ENCODE data around the gene RDM1. TPM values are rescaled to one million over a fixed set of nuclear protein-coding genes. Genes with fewer than 3 reads are reported as not detected.

RDM1 gene
- total and polyA plus RNA-seq, 2 of the 4 experiments (the other 2 are of a cell fraction) = 0.18 TPM; not detected in 1

DNA sequence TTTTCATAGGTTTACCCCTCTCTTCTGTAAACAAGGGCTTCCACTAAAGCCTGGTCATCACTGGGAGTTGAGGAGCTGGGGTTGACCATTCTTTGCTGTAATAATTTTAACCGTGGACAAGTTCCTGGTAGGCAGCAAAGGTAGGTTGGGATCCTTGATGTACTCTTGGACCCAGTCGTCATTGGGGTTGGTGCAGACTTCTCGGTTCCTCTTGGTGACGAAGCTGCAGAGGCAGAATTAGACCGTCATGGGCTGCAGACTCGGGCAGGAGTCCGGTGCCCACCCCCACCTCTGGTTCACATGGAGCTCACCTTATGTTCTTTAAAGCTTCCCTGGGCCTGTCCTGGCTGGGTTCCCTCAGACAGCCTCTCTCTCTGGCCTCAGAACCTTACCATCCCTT lies 46.9 kb upstream of the RDM1 start:
- H3K36me3 ChIP-seq (ENCODE audit: control insufficient read depth, insufficient read depth, low read length) = no peaks in the 10 kb centered on the region
- no peak overlapping the region for H3K4ac ChIP-seq (ENCODE audit: low read depth, low read length)
- dilution Hi-C loops (cut with HindIII; ENCODE audit: low sequenced_read_pairs, unreplicated experiment) (no loop called here), intact Hi-C loops (cut with micrococcal nuclease) (no loop called here), in situ Hi-C loops (cut with MboI; ENCODE audit: low sequenced_read_pairs) (no loop called here)
- no peak overlapping the region for H3K27ac ChIP-seq (ENCODE audit: insufficient read depth, low read length)
- H2AFZ ChIP-seq (replicated peaks; ENCODE audit: low read length, poor library complexity) = no peak overlapping the region
- ATAC-seq (ENCODE audit: low read depth) (no peak), DNase-seq (no peak)
- ChIA-PET CTCF (interaction anchor here (0.9 to 1.0 kb wide), 2 partner anchors 95 to 169 kb away, joined by 3 to 7 read pairs; no protein-coding TSS in a partner anchor), POLR2A (ENCODE audit: unreplicated experiment) (no interaction called here)
- H3K56ac ChIP-seq (ENCODE audit: extremely low read depth, insufficient read depth, low read length) = no peak overlapping the region
- no TSS peak for BruUV-seq (replicated peaks)
- H2AK5ac ChIP-seq (ENCODE audit: low read depth, low read length) = no peak overlapping the region
- no peak overlapping the region for H2BK120ac ChIP-seq (ENCODE audit: low read depth, low read length)
- H3K23ac ChIP-seq (ENCODE audit: low read depth, low read length) = no peak overlapping the region
- no peak overlapping the region for H3K14ac ChIP-seq (replicated peaks; ENCODE audit: low read depth, low read length)
- no peak overlapping the region for H2BK15ac ChIP-seq (ENCODE audit: low read depth, low read length)
- no peak overlapping the region for H4K91ac ChIP-seq (ENCODE audit: insufficient read depth, low read depth, low read length)
- H3K79me1 ChIP-seq (ENCODE audit: low read depth in 1 of 2, low read length in 2 of 2) = no peaks in the 10 kb centered on the region
- H3K18ac ChIP-seq (ENCODE audit: low read depth, low read length) = no peak overlapping the region
- no peak overlapping the region for H4K5ac ChIP-seq (ENCODE audit: low read depth, low read length)
- H2AK9ac ChIP-seq (replicated peaks; ENCODE audit: low read depth, low read length, poor library complexity) = no peak overlapping the region
- TF ChIP-seq POLR2A (IDR thresholded peaks at IDR 0.05; ENCODE audit: low read depth, low read length) (no peak), MXI1 (IDR thresholded peaks at IDR 0.05; ENCODE audit: borderline replicate concordance, low read depth, low read length) (no peak), RCOR1 (IDR thresholded peaks at IDR 0.05; ENCODE audit: insufficient replicate concordance, low read length) (no peak), BHLHE40 (IDR thresholded peaks at IDR 0.05; ENCODE audit: low read depth, low read length) (no peak), RAD21 (IDR thresholded peaks at IDR 0.05; ENCODE audit: low read length) (no peak), CEBPB (IDR thresholded peaks at IDR 0.05; ENCODE audit: low read depth, low read length) (no peak), FOS (IDR thresholded peaks at IDR 0.05; ENCODE audit: low read depth, low read length) (no peak), CHD1 (IDR thresholded peaks at IDR 0.05; ENCODE audit: low read depth, low read length) (no peak), MAFK (IDR thresholded peaks at IDR 0.05; ENCODE audit: low read depth, low read length) (no peak)
- TF ChIP-seq, protein P1, sequence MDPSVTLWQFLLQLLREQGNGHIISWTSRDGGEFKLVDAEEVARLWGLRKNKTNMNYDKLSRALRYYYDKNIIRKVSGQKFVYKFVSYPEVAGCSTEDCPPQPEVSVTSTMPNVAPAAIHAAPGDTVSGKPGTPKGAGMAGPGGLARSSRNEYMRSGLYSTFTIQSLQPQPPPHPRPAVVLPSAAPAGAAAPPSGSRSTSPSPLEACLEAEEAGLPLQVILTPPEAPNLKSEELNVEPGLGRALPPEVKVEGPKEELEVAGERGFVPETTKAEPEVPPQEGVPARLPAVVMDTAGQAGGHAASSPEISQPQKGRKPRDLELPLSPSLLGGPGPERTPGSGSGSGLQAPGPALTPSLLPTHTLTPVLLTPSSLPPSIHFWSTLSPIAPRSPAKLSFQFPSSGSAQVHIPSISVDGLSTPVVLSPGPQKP (IDR thresholded peaks at IDR 0.05; ENCODE audit: borderline replicate concordance, low read depth, low read length) = no peak
- TF ChIP-seq, protein P2, sequence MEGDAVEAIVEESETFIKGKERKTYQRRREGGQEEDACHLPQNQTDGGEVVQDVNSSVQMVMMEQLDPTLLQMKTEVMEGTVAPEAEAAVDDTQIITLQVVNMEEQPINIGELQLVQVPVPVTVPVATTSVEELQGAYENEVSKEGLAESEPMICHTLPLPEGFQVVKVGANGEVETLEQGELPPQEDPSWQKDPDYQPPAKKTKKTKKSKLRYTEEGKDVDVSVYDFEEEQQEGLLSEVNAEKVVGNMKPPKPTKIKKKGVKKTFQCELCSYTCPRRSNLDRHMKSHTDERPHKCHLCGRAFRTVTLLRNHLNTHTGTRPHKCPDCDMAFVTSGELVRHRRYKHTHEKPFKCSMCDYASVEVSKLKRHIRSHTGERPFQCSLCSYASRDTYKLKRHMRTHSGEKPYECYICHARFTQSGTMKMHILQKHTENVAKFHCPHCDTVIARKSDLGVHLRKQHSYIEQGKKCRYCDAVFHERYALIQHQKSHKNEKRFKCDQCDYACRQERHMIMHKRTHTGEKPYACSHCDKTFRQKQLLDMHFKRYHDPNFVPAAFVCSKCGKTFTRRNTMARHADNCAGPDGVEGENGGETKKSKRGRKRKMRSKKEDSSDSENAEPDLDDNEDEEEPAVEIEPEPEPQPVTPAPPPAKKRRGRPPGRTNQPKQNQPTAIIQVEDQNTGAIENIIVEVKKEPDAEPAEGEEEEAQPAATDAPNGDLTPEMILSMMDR (conservative IDR thresholded peaks at IDR 0.05; ENCODE audit: low read depth, low read length) = no peak
- 87% methylated on average over 6 of the region's 7 CpGs; no CpG with 5 or more reads in 1 of the 2 experiments for WGBS, 2 experiments (ENCODE audit: extremely low coverage in 2 of 2, insufficient read length in 1 of 2)
- no peaks in the 10 kb centered on the region for H4K20me1 ChIP-seq (ENCODE audit: insufficient read depth, low read length)
- no peak overlapping the region for H4K8ac ChIP-seq (ENCODE audit: low read depth in 2 of 2, low read length in 2 of 2)
- no peaks in the 10 kb centered on the region for H3K9me3 ChIP-seq (ENCODE audit: control insufficient read depth, insufficient read depth, low read length)
- H2BK5ac ChIP-seq (ENCODE audit: low read depth, low read length, poor library complexity, severe bottlenecking) = no peak overlapping the region
- H3K27me3 ChIP-seq (ENCODE audit: control insufficient read depth, insufficient read depth, low read length) = no peaks in the 10 kb centered on the region; the same call in 1 of the 2 replicates
- H3K4me3 ChIP-seq (ENCODE audit: insufficient read depth, low read depth, low read length) = no peak overlapping the region
- H3K9me1 ChIP-seq (ENCODE audit: insufficient read depth, low read length) = no peaks in the 10 kb centered on the region; the same call in 1 of the 2 replicates
- H3K9ac ChIP-seq (ENCODE audit: low read depth, low read length) = no peak overlapping the region
- H2BK20ac ChIP-seq (ENCODE audit: low read depth, low read length) = no peak overlapping the region
- H3K4me2 ChIP-seq (ENCODE audit: low read depth, low read length) = no peak overlapping the region
- H3K4me1 ChIP-seq (ENCODE audit: control insufficient read depth, insufficient read depth, low read length) = peaks cover 6% of the 10 kb centered on the region
